ENCODE results near the gene MYLK2. TPM values are rescaled to one million over a fixed set of nuclear protein-coding genes. Genes with fewer than 3 reads are reported as not detected.

The MYLK2 gene
- total RNA-seq, 2 experiments from 2014 or later, result 0.67 to 0.69 TPM

- ChIA-PET CTCF (ENCODE audit: unreplicated experiment) (interaction anchor here (0.6 to 0.9 kb wide), 3 partner anchors 9 to 449 kb away, joined by 3 to 4 read pairs (median 4); no protein-coding TSS in a partner anchor), POLR2A (interaction anchor here (0.8 to 1.0 kb wide), 2 partner anchors 20 to 91 kb away, joined by 3 to 4 read pairs; no protein-coding TSS in a partner anchor)
- H3K4me1 ChIP-seq (ENCODE audit: insufficient read depth, low read length, poor library complexity, severe bottlenecking), result peaks cover 22% of the 10 kb centered on the region
- BruUV-seq (replicated peaks), result no TSS peak
- H3K9me2 ChIP-seq (ENCODE audit: insufficient read depth, low read length), result no peaks in the 10 kb centered on the region
- no peaks in the 10 kb centered on the region for H3K36me3 ChIP-seq (ENCODE audit: insufficient read depth, low read length)
- TF ChIP-seq, protein P1, sequence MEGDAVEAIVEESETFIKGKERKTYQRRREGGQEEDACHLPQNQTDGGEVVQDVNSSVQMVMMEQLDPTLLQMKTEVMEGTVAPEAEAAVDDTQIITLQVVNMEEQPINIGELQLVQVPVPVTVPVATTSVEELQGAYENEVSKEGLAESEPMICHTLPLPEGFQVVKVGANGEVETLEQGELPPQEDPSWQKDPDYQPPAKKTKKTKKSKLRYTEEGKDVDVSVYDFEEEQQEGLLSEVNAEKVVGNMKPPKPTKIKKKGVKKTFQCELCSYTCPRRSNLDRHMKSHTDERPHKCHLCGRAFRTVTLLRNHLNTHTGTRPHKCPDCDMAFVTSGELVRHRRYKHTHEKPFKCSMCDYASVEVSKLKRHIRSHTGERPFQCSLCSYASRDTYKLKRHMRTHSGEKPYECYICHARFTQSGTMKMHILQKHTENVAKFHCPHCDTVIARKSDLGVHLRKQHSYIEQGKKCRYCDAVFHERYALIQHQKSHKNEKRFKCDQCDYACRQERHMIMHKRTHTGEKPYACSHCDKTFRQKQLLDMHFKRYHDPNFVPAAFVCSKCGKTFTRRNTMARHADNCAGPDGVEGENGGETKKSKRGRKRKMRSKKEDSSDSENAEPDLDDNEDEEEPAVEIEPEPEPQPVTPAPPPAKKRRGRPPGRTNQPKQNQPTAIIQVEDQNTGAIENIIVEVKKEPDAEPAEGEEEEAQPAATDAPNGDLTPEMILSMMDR (conservative IDR thresholded peaks at IDR 0.05; ENCODE audit: low read length), result no peak
- no peak for TF ChIP-seq EZH2phosphoT487 (IDR thresholded peaks at IDR 0.05; ENCODE audit: borderline replicate concordance, low read depth, low read length)
- H3K27ac ChIP-seq (ENCODE audit: low read depth, low read length, poor library complexity, severe bottlenecking), result no peak overlapping the region
- no peak for DNase-seq (ENCODE audit: low spot score)
- peak overlapping the region; percentile 72; the same call in 1 of the 2 replicates for H2AFZ ChIP-seq (ENCODE audit: low read length)
- H4K20me1 ChIP-seq (ENCODE audit: insufficient read depth, low read length), result no peaks in the 10 kb centered on the region
- H3K79me2 ChIP-seq (ENCODE audit: insufficient read depth, low read depth, low read length), result no peaks in the 10 kb centered on the region
- no peaks in the 10 kb centered on the region for H3K9me3 ChIP-seq (ENCODE audit: low read length)
- intact Hi-C loops (cut with micrococcal nuclease; ENCODE audit: unreplicated experiment), result no loop called here
- H3K4me3 ChIP-seq (ENCODE audit: low read depth, low read length, poor library complexity, severe bottlenecking), result peak overlapping the region; percentile 70
- H3K4me2 ChIP-seq (ENCODE audit: low read length), result peak overlapping the region; percentile 81
Observed at GRCh38 chr20:31860390-31861134, 41.4 kb downstream of the MYLK2 start.

DNA sequence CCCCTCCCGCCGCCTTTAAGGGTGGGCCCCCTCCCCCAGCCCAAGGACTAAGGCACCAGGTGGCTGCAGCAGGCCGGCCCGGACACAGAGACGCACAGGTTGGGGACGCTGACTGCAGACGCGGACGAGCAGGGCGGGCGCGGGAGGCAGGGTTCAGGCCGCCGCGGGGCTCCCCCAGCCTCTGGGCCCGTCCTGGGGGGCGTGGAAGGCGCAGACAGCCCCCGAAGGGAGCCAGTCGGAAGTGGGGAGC is 41.9 kb downstream of the MYLK2 start:
- Histone ChIP-seq H3K9me2 (ENCODE audit: insufficient read depth, low read length) (no peaks in the 10 kb centered on the region), H3K4me3 (ENCODE audit: low read depth, low read length, poor library complexity, severe bottlenecking) (peak overlapping the region; percentile 70), H3K36me3 (ENCODE audit: insufficient read depth, low read length) (no peaks in the 10 kb centered on the region), H3K4me2 (ENCODE audit: low read length) (peak overlapping the region; percentile 81), H3K79me2 (ENCODE audit: insufficient read depth, low read depth, low read length) (no peaks in the 10 kb centered on the region), H3K9me3 (ENCODE audit: low read length) (no peaks in the 10 kb centered on the region), H2AFZ (ENCODE audit: low read length) (peak overlapping the region; percentile 72), H4K20me1 (ENCODE audit: insufficient read depth, low read length) (no peaks in the 10 kb centered on the region), H3K27ac (ENCODE audit: low read depth, low read length, poor library complexity, severe bottlenecking) (no peak overlapping the region), H3K4me1 (ENCODE audit: insufficient read depth, low read length, poor library complexity, severe bottlenecking) (peaks cover 22% of the 10 kb centered on the region)
- no peak for TF ChIP-seq EZH2phosphoT487 (IDR thresholded peaks at IDR 0.05; ENCODE audit: borderline replicate concordance, low read depth, low read length)
- TF ChIP-seq, protein P1 (conservative IDR thresholded peaks at IDR 0.05; ENCODE audit: low read length), result no peak
- BruUV-seq (replicated peaks), result no TSS peak
- ChIA-PET POLR2A (no interaction called here), CTCF (ENCODE audit: unreplicated experiment) (no interaction called here)
- intact Hi-C loops (cut with micrococcal nuclease; ENCODE audit: unreplicated experiment), result no loop called here
- DNase-seq (ENCODE audit: low spot score), result peak; percentile 55
